Hematopoietic multipotent progenitor cell (in vitro differentiated cells): Measurements from ENCODE around the gene SERPINE3. TPM values are rescaled to one million over a fixed set of nuclear protein-coding genes. Genes with fewer than 3 reads are reported as not detected.

Experiments used
- DNase-seq, 3 donors: peaks; one replicate each; pipeline ENCODE4 v3.0.0-alpha.2; 2011 to 2015; ENCODE audit warnings: low read depth in 2 of 3, low spot score in 2 of 3
- total RNA-seq: library from RNA; depleted of rRNA; stranded (reverse); fragments of >200 nt; gene quantifications from one replicate; pipeline ENCODE4 v1.2.3, GENCODE V29; 2012

Gene SERPINE3
- under 0.01 TPM for total RNA-seq

DNA sequence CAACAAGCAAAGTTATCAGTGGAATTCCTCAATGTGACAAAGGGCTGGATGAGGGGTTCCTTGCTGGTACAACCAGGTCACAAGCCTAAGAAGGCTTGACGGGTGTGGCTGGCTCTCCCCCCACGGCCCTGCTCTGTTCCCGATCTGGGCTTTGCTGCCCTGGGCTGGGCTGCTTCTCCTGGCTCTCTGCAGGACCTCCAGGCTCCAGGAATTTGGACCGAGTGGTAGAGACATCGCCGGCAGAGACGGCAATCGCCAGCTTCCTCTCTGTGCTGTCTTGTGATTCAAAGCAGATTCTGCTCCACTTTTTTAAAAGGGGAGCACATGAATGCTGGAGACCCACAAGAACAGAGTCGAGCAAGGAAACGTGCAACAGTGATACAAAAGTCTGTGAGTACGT, at the start of gene SERPINE3:
Gene SERPINE3 (plus strand): TSS at position 338 of the 400 bp plus-strand sequence. CDS start 1,401 bp downstream, outside the sequence.
- DNase-seq, result no peak

- DNase-seq, result no peak
Observed at GRCh38 chr13:51291341-51291740, 48.1 kb upstream of the SERPINE3 start.

DNA sequence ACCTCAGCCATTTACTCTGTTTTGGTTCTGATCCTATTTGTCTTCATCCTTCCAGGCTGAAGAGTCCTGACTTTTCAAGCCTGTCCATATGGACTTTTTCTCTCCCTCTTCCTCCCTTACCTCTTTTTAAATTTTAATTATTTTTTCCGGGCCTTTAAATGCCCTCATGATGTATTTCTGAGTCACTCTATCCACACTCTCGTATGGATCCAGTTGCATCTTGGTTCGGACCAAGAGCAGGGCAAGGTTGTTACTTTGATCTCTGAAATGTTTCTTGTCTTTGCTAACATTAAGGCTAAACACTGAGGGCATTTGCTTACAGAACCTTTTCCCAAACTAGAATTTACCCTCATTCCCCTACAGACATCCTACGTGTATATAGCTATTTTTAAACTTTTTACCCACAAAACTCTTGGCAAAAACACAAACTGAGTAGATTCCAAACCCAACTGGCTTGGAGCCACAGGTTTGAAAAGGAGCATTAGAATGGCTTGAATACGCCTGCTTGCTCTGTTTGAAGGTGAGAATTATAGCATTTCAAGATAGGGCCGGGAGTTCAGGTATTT, 47.4 kb upstream of the SERPINE3 start:
- no peak for DNase-seq

- DNase-seq, result no peak
Observed at GRCh38 chr13:51297556-51297955, 41.9 kb upstream of the SERPINE3 start.

DNA sequence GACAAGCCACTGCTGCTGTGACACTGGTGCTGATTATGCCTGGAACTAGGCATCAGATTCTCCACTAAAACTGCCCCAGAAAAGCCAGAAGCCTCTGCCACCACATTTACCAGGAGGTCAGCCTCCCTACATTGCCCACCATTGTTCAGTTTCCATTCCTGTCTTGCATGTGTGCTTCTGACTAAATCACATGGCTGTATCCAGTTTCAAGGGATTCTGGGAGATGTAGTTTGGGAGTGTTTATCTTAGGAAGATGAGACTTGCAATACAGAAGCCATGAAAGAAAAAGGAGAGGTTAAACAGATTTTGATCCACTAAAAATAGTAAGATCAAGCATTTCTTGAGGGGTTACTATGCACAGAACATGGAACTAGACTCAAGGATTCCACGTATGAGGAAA, 40.7 kb upstream of the SERPINE3 start:
- DNase-seq, result no peak

DNA sequence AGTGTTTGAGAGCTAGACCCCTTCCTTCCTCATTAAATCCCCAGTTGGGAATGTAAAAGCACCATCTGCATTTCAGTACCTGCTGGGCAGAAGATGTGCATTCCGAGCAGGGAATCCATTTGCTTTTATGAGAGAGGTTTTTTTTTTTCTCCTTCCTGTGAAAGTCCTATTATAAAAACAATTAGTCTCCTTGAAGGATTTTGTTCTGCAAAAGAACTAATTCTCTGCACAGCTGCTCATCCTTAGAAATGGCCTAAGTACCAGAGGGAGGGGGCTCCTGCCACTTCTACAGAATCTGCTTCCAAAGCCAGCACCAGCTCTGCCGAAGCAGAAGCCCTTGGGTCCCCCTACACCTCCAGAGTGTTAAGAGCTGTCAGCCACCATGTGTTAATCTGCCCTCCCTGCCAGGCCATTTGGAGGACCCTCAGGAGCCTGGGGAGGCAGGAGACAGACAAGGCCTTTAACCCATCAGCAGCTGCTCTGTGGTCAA, 36.4 kb upstream of the SERPINE3 start:
- no peak for DNase-seq

DNA sequence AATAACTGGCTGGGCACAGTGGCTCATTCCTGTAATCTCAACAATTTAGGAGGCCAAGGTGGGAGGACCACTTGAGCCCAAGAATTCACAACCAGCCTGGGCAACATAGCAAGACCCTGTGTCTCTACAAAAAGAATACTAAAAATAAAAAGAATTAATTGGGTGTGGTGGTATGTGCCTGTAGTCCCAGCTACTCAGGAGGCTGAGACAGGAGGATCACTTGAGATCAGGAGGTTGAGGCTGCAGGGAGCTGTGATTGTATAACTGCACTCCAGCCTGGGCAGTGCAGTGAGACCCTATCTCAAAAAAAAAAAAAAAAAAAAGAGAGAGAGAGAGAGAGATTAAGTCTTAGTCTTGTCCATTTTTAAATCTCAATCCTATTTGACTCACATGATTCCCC, 35.6 kb upstream of the SERPINE3 start:
- no peak for DNase-seq

DNA sequence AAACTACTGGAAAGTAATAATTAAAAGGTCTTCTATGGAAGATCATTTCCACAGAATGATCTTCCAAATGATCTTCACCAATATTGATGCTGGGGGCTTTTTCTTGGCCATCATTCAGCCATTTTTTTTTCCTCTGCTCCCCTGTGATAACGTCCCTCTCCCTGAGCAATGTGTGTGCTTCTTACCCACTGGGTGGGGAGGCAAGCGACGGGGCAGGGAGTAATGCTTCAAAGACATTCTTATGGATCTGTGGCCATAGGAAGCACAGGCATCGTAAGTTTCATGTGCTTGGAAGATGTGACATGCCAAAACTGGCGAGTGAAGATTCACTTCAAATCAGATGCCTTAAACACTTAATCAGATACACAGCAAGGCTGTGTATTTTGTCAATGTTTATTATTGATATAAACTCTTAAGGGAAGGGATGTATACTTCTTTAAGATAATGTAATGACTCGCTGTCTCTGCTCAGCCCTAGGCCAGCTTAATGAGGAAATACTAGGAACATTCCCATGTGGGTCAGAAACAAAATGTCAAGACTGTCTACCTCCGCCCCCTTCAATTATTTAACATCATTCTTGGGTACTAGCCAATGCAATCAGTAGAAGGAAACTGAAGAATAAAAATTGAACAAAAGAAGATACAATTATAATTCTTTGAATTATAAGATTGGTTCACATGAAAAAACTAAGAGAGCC, 34.1 kb upstream of the SERPINE3 start:
- no peak for DNase-seq

DNA sequence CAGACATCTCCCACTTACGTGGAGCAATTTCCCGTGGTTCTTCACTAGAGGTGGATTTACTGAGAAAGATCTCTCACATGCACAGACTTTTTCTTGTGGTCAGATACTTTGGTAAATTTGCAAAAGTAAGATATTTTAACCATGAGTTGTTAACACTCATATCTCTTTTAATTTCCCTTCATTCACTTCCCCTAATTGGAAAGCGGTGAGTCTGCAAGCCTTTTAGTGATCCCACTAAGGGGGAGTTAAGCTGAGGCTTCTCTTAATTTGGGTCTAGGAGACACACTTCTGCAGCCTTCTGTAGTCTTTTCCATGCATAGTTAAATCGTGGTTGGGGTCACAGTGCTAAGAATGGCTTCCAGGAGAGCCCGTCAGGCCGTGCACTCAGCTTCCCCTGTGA, 30.7 kb upstream of the SERPINE3 start:
- DNase-seq, result peak in 1 of 3 donors; percentile 37

GRCh38 chr13:51311231-51311630, 28.3 kb upstream of the SERPINE3 start:
- no peak for DNase-seq

GRCh38 chr13:51311957-51312520, 27.5 kb upstream of the SERPINE3 start:
- DNase-seq, result no peak

DNA sequence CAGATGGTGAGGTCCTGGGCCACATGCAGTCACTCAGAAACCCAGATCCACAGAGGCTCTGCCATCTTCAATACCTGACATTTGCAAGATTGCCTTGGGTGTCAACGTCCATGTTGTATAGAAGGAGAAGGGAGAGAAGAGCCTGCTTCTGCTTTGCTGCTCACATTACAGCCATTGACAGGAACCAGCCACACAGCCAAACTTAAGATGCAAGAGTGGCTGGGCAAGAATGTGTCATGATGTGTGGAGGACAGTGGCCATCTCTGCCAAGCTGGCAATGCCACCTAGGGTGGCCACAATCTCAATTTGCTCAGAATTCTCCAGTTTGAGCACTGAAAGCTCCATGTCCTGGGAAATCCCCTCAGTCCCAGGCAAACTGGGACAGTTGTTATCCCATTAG, 25.9 kb upstream of the SERPINE3 start:
- DNase-seq, result no peak

DNA sequence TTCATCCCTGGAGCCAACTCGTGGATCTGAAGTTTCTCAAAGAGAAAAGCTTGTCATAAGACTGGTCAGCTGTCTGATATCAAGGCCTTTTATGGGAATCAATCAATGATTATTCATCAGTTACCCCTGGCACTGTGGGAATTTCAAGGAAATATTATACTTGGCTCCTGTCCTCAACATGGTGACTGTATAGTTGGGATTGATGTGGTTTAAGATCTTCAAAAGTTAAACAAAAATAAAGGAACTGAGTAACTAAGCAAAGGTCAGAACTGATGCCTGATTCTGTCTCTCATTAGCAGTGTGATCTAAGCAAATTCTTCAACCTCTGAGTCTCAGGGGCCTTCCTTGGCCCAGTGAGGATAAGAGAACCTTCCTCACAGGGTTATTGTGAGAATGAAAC, 22.2 kb upstream of the SERPINE3 start:
- DNase-seq, result no peak

DNA sequence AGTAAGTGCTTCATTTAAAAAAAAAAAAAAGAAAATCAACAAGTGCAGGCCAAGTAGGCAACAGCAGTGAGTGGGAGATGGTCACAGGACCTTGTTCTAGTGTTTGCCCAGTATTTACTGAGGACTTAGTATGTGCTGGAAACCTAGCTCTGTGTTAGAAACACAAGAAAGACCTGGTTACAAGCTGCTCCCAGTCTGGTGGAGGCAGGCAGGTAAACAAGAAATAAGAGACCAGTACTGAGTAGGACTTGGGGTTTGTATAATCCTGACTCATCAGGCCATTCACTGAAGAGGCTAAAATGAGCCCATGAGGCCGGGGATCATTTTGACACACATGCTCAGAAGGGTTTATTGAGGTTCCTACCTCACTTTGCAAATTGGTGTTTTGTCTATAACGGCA, 21.5 kb upstream of the SERPINE3 start:
- no peak for DNase-seq

DNA sequence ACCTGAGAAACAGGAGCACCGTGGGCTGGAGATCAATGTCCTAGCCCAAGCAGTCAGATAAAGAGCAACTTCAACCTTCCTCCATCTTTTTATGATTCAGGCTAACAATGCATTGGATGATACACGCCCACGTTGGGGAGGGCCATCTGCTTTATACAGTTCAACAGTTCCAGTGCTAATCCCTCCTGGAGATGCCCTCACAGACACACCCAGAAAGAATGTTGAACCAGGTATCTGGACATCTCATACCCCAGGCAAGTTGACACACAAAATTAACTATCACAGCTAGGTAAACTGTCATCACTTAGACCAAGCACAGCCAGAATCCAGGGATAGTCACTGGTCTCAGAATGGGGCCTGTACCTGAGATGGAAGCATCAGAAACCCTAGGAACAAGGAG, 20.6 kb upstream of the SERPINE3 start:
- DNase-seq, result no peak

DNA sequence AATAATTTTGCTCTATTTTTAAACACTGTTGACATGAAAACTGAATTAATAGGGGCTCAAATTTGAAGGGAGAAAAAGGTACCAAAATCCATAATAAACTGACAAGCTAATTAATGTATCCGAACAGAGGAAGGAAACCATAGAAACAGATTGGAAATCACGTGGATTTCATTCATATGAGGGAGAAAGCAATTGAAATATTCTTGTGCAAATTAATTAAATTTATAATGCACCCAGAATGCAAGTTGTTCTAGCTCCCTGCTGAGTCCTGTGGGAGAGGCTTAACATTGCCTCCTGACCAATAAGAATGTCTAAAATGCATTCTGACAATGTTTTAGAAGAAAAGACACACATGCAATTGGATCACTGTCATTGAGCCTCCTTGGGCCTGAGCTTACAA, 17.7 kb upstream of the SERPINE3 start:
- DNase-seq, result no peak

GRCh38 chr13:51322826-51323225, 16.7 kb upstream of the SERPINE3 start:
- no peak for DNase-seq

DNA sequence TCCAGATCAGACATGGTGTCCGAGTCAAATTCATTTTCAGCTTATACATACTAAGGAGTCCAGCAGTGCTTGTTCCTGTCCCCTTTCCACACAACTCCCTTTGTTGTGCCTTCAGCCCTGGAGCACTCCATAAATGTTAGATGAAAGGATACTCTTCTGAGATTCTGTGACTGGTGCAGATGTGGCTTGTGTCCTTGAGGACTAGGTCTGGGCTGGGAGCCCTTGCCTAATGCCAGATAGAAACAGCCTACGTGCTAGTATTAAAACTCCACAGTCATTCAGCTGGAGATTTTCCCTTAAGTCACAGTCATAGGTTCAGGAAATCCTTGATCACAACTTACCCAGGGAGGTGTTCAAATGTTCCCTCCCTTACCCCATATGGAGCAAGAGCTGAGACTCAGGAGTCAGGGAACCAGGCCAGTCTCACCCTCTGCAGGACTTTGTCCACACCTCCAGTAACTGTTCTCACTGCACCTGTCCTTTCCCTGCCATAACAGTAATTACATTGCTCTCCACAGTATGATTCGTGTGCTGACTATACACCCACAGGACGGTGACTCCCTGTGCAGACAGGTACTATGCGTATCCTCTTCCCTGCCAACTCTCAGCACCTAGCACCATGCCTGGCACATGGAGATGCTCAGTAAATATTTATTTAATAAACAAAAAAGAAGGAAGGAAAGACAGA, 15.5 kb upstream of the SERPINE3 start:
- DNase-seq, result no peak

DNA sequence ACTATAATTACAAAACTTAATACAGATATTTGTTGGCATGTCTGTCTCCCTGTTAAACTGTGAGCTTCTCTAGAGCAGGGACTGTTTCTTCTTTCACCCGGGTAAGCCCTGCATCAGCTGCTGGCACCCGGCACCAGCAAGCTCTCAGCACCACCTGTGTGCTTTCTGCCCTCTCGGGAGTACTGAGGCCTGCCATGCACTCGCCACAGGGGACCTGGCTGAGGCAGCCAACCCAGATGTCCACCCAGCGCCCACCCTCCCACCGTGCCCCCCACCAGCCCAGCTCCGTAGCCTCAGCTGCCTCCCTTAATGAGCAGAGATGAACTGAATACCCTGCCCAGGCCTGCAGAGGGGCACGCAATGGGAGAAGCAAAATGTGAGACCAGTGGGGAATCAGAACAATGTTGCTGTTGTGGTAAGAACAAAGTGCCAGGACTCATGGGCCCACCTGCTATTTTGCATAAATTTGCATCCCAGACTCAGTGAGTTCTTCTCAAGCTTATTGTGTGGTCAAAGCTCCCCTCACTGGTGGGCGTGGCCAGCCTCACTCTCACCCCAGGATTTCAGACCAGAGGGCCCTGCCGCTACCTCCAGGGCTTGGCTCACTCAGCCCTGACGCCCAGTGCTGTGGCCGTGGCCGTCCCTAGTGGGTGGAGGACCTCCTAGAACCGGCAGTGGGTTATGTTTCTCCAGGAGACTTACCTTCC, 14.6 kb upstream of the SERPINE3 start:
- DNase-seq, result no peak

DNA sequence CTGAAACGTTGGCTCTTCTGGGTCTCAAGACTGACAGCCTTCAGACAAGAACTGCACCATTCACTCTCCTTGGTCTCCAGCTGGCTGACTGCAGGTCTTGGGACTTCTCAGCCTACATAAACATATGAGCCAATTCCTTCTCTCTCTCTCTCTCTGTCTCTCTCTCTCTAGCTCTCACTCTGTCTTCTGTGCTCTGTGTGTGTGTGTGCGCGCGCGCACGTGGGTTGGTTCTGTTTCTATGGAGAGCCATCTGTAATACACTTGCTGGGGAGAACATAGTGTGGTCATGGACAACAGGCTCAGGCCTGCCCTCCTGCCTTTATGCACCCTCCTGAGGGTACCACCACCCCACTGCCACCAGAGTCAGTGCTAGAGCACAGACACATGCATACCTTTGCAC, 13.7 kb upstream of the SERPINE3 start:
- DNase-seq, result no peak

GRCh38 chr13:51326777-51327176, 12.7 kb upstream of the SERPINE3 start:
- DNase-seq, result no peak
